ENCODE results near the gene FBXO42. TPM values are rescaled to one million over a fixed set of nuclear protein-coding genes. Genes with fewer than 3 reads are reported as not detected.

Gene FBXO42
- total RNA-seq, 1 donor from 2014 or later = 25.6 TPM

DNA sequence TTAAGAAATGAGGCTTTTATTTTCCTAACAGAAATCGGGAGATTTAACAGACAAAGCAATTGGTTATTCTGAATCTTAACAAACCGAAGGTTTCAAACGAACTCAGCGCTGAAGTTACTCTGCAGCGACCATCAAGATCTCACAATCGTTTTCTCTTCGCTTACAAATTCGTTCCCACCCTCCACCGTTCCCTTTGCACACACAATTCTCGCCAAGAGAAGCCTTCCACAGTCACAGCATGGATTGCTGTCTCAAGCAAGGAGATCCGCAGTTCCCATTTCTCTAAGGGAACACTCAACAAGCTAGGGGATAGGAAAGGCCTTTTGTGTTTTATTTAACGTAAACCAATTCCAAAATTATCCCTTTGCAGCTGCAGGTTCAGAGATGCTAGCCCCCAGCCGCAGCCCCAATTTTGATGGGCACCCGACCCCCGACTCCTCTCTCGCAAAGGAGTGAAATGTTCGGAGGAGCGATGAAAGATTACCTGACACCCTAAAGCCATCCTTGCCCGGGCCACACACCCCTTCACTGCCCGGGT lies 755 bp downstream of the FBXO42 start:
- DNase-seq (ENCODE audit: low read depth) (no peak), FAIRE-seq (peak; percentile 34)
- H3K27ac Mint-ChIP-seq (ENCODE audit: unreplicated experiment) = peak overlapping the region; percentile 82
- H3K4me1 Mint-ChIP-seq (ENCODE audit: low read depth, unreplicated experiment) = peaks cover 19% of the 10 kb centered on the region
- peak overlapping the region; percentile 99 for H2AFZ ChIP-seq (ENCODE audit: low read depth, low read length)
- no peaks in the 10 kb centered on the region for H3K27me3 ChIP-seq (ENCODE audit: insufficient read depth, low read length)
- H3K27ac ChIP-seq (ENCODE audit: low read depth, low read length) = peak overlapping the region; percentile 85
- peak overlapping the region; percentile 88 for H3K4me2 ChIP-seq (ENCODE audit: low read length)
- TF ChIP-seq, protein P1, sequence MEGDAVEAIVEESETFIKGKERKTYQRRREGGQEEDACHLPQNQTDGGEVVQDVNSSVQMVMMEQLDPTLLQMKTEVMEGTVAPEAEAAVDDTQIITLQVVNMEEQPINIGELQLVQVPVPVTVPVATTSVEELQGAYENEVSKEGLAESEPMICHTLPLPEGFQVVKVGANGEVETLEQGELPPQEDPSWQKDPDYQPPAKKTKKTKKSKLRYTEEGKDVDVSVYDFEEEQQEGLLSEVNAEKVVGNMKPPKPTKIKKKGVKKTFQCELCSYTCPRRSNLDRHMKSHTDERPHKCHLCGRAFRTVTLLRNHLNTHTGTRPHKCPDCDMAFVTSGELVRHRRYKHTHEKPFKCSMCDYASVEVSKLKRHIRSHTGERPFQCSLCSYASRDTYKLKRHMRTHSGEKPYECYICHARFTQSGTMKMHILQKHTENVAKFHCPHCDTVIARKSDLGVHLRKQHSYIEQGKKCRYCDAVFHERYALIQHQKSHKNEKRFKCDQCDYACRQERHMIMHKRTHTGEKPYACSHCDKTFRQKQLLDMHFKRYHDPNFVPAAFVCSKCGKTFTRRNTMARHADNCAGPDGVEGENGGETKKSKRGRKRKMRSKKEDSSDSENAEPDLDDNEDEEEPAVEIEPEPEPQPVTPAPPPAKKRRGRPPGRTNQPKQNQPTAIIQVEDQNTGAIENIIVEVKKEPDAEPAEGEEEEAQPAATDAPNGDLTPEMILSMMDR (IDR thresholded peaks at IDR 0.05; ENCODE audit: insufficient read depth, low read depth, low read length) = no peak
- no peak for TF ChIP-seq EZH2 (IDR thresholded peaks at IDR 0.05; ENCODE audit: insufficient read depth, low read length)
- H3K4me3 ChIP-seq (ENCODE audit: insufficient read depth, low read depth, low read length) = peak overlapping the region; percentile 75
- H3K9me3 Mint-ChIP-seq (ENCODE audit: unreplicated experiment) = no peaks in the 10 kb centered on the region
- peaks cover 58% of the 10 kb centered on the region for H3K79me2 ChIP-seq (ENCODE audit: insufficient read depth, low read length)
- H3K9me3 ChIP-seq (ENCODE audit: insufficient read depth, low read depth, low read length) = no peaks in the 10 kb centered on the region
- peak overlapping the region; percentile 94 for H3K9ac ChIP-seq (ENCODE audit: low read length)
- peaks cover 44% of the 10 kb centered on the region for H4K20me1 ChIP-seq (ENCODE audit: insufficient read depth, low read length)
- no peaks in the 10 kb centered on the region for H3K27me3 Mint-ChIP-seq (ENCODE audit: low read depth, unreplicated experiment)
- peak overlapping the region; percentile 93 for H3K4me3 Mint-ChIP-seq (ENCODE audit: unreplicated experiment)
- no peaks in the 10 kb centered on the region for H3K36me3 ChIP-seq (ENCODE audit: insufficient read depth, low read length)
- no peaks in the 10 kb centered on the region for H3K36me3 Mint-ChIP-seq (ENCODE audit: low read depth, unreplicated experiment)
- peaks cover 22% of the 10 kb centered on the region for H3K4me1 ChIP-seq (ENCODE audit: insufficient read depth, low read length)

- H3K4me3 Mint-ChIP-seq (ENCODE audit: unreplicated experiment) = peak overlapping the region; percentile 93
- H3K27me3 ChIP-seq (ENCODE audit: insufficient read depth, low read length) = no peaks in the 10 kb centered on the region
- H3K36me3 Mint-ChIP-seq (ENCODE audit: low read depth, unreplicated experiment) = no peaks in the 10 kb centered on the region
- peaks cover 19% of the 10 kb centered on the region for H3K4me1 Mint-ChIP-seq (ENCODE audit: low read depth, unreplicated experiment)
- DNase-seq (ENCODE audit: low read depth) = no peak
- TF ChIP-seq, protein P1 (IDR thresholded peaks at IDR 0.05; ENCODE audit: insufficient read depth, low read depth, low read length) = no peak
- TF ChIP-seq EZH2 (IDR thresholded peaks at IDR 0.05; ENCODE audit: insufficient read depth, low read length) = no peak
- no peak overlapping the region for H3K27ac ChIP-seq (ENCODE audit: low read depth, low read length)
- H3K9me3 ChIP-seq (ENCODE audit: insufficient read depth, low read depth, low read length) = no peaks in the 10 kb centered on the region
- no peaks in the 10 kb centered on the region for H3K9me3 Mint-ChIP-seq (ENCODE audit: unreplicated experiment)
- no peak for FAIRE-seq
- no peak overlapping the region for H3K9ac ChIP-seq (ENCODE audit: low read length)
- H3K27ac Mint-ChIP-seq (ENCODE audit: unreplicated experiment) = peak overlapping the region; percentile 88
- peak overlapping the region; percentile 6 for H3K4me2 ChIP-seq (ENCODE audit: low read length)
- H3K79me2 ChIP-seq (ENCODE audit: insufficient read depth, low read length) = peaks cover 73% of the 10 kb centered on the region
- peaks cover 50% of the 10 kb centered on the region for H4K20me1 ChIP-seq (ENCODE audit: insufficient read depth, low read length)
- H3K27me3 Mint-ChIP-seq (ENCODE audit: low read depth, unreplicated experiment) = no peaks in the 10 kb centered on the region
- H3K4me1 ChIP-seq (ENCODE audit: insufficient read depth, low read length) = peaks cover 22% of the 10 kb centered on the region
- H2AFZ ChIP-seq (ENCODE audit: low read depth, low read length) = no peak overlapping the region
- H3K4me3 ChIP-seq (ENCODE audit: insufficient read depth, low read depth, low read length) = no peak overlapping the region
- H3K36me3 ChIP-seq (ENCODE audit: insufficient read depth, low read length) = no peaks in the 10 kb centered on the region
These were observed 2.4 kb downstream of the FBXO42 start for GRCh38 chr1:16349847-16350406.

All from astrocyte (in vitro differentiated cells and primary cell).